Measurements from ENCODE around the gene CARD11.

The CARD11 gene

GRCh38 chr7:2965745-2966270 is 77.9 kb downstream of the CARD11 start:
- TF ChIP-seq CTCF (IDR thresholded peaks at IDR 0.05): no peak

- no peak for TF ChIP-seq CTCF (IDR thresholded peaks at IDR 0.05)
Measured at GRCh38 chr7:2965301-2965700, 78.4 kb downstream of the CARD11 start.

DNA sequence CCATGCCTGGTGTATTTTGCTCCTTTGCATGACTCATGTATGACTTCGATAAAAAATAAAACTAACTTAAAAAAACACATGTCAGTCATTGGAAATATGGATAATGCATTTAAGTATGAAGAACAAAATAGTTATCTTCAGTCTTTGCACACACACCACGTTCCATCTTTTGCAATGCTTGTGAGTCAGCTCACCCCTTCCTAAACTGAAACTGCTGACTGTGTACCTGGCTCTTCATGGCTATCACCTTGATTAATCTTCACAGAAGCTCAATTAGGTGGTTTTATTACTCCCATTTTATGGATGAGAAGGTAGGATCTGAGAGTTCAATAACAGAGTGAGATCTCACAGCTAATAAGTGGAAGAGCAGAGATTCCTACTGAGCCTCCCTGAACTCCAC is 79.5 kb downstream of the CARD11 start:
- no peak for TF ChIP-seq CTCF (IDR thresholded peaks at IDR 0.05)

GRCh38 chr7:2962865-2963264 is 80.8 kb downstream of the CARD11 start:
- no peak for TF ChIP-seq CTCF (IDR thresholded peaks at IDR 0.05)

DNA sequence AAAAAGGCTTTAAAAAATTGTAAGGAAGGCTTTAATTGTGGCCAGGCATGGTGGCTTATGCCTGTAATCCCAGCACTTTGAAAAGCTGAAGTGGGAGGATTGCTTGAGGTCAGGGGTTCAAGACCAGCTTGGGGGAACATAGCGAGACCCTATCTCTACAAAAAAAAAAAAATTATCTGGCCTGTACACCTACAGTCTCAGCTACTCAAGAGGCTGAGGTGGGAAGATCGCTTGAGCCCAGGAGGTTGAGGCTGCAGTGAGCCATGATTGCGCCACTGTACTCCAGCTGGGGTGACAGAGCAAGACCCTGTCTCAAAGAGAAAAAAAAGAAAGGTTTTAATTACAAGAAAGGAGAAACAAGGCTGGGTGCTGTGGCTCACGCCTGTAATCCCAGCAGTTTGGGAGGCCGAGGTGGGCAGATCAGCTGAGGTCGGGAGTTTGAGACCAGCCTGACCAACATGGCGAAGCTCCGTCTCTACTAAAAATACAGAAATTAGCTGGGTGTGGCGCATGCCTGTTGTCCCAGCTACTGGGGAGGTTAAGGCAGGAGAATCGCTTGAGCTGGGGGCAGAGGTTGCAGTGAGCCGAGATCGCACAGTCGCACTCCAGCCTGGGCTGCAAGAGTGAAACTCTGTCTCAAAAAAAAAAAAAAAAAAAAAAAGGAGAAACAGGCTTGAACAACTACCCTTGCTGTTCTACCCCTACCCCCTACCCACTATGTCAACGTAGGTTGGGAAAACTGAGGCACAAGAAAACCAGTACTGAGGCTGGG is 83.7 kb downstream of the CARD11 start:
- TF ChIP-seq CTCF (IDR thresholded peaks at IDR 0.05): no peak

DNA sequence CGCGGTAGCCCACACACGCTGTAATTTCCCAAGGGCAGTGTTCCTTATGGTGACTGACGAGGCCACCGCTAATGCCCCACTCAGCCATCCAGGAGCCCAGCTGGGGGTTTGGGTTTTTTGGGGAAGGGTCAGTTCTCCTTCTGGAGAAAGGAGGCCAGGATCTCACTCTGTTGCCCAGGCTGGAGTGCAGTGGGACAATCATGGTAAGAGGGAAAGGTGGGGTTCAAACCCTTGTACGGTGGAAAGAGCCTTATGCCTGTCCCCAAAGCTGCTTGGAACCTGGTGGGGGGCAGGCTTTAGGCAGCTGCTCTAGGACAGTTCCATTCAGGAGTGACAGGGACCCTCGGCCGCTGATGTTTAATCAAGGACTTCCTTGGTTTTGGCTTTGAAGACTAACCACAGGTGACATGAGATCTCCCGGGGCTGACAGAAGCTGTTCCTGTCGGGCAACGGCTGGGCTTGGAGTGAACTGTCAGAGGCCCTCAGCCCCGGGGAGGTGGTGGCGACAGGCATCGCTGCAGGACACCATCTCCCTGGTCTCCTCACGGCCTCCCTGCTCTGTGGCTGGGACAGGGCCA is 84.5 kb downstream of the CARD11 start:
- no peak for TF ChIP-seq CTCF (IDR thresholded peaks at IDR 0.05)

- TF ChIP-seq CTCF (IDR thresholded peaks at IDR 0.05): no peak
Measured at GRCh38 chr7:2958416-2959102, 85.1 kb downstream of the CARD11 start.

Measured in LNCAP (cell line).